RWPE1 (cell line): Measurements from ENCODE around the gene TTYH3.

Experiments
- CTCF ChIA-PET: fragments of 350-600 bp; sonication (Branson Sonifier 250); formaldehyde crosslinking; extraction: SDS; loops from one replicate; lab custom pipeline; 2021; lab: Yijun Ruan, JAX
- POLR2A ChIA-PET: fragments of 400-600 bp; formaldehyde crosslinking; extraction: SDS; loops from one replicate; lab custom pipeline; 2020; ENCODE audit warnings: antibody characterized with exemption; ENCODE audit not compliant: low non-redundant PET; lab: Yijun Ruan, JAX
- DNase-seq: peaks from one replicate; pipeline ENCODE4 v3.0.0; 2012; ENCODE audit warnings: low spot score
- H3K27ac ChIP-seq: fragments of 450-650 bp; 2 replicates; pipeline ENCODE4 v1.5.1; 2017
- CTCF ChIP-seq: fragments of 450-650 bp; conservative IDR thresholded peaks from 2 replicates; pipeline ENCODE4 v1.5.1; 2017; ENCODE audit warnings: low read depth, mild to moderate bottlenecking

Gene TTYH3

GRCh38 chr7:2621948-2622640 is 9.7 kb upstream of the TTYH3 start:
- ChIA-PET CTCF (interaction anchor here (0.6 kb wide), 1 partner anchor 153 kb away, joined by 3 read pairs; no protein-coding TSS in a partner anchor), POLR2A (no interaction called here)
- no peak for TF ChIP-seq CTCF
- no peak for DNase-seq
- H3K27ac ChIP-seq, result no peak overlapping the region

- no peak for TF ChIP-seq CTCF
- CTCF ChIA-PET, result interaction anchor here (0.6 kb wide), 1 partner anchor 154 kb away, joined by 3 read pairs; no protein-coding TSS in a partner anchor
- no peak overlapping the region for H3K27ac ChIP-seq
- DNase-seq, result no peak
- POLR2A ChIA-PET, result no interaction called here
These were observed 8.7 kb upstream of the TTYH3 start for GRCh38 chr7:2622869-2623697.

- DNase-seq, result no peak
- H3K27ac ChIP-seq, result no peak overlapping the region
- ChIA-PET CTCF (no interaction called here), POLR2A (no interaction called here)
- no peak for TF ChIP-seq CTCF
These were observed 8.1 kb upstream of the TTYH3 start for GRCh38 chr7:2623698-2624014.

- POLR2A ChIA-PET, result no interaction called here
- peak overlapping the region; percentile 59 for H3K27ac ChIP-seq
- CTCF ChIA-PET, result interaction anchor here (0.6 kb wide), 2 partner anchors 83 to 219 kb away, joined by 3 read pairs; no protein-coding TSS in a partner anchor
- no peak for DNase-seq
- TF ChIP-seq CTCF, result no peak
These were observed 7.4 kb upstream of the TTYH3 start for GRCh38 chr7:2624293-2624886.

GRCh38 chr7:2626498-2627117 is 5.2 kb upstream of the TTYH3 start:
- DNase-seq, result no peak
- CTCF ChIA-PET, result interaction anchor here (0.5 to 0.7 kb wide), 2 partner anchors 26 to 158 kb away, joined by 3 to 6 read pairs; no protein-coding TSS in a partner anchor
- no peak for TF ChIP-seq CTCF
- POLR2A ChIA-PET, result no interaction called here
- no peak overlapping the region; the same call in 1 of the 2 replicates for H3K27ac ChIP-seq
